ENCODE results near the gene CENPQ.
"Not testable (repeated sequence)": the region's sequence is repeated elsewhere in the genome, so short reads cannot be mapped to it uniquely, and the experiment has no call there.

The CENPQ gene, protein sequence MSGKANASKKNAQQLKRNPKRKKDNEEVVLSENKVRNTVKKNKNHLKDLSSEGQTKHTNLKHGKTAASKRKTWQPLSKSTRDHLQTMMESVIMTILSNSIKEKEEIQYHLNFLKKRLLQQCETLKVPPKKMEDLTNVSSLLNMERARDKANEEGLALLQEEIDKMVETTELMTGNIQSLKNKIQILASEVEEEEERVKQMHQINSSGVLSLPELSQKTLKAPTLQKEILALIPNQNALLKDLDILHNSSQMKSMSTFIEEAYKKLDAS

DNA sequence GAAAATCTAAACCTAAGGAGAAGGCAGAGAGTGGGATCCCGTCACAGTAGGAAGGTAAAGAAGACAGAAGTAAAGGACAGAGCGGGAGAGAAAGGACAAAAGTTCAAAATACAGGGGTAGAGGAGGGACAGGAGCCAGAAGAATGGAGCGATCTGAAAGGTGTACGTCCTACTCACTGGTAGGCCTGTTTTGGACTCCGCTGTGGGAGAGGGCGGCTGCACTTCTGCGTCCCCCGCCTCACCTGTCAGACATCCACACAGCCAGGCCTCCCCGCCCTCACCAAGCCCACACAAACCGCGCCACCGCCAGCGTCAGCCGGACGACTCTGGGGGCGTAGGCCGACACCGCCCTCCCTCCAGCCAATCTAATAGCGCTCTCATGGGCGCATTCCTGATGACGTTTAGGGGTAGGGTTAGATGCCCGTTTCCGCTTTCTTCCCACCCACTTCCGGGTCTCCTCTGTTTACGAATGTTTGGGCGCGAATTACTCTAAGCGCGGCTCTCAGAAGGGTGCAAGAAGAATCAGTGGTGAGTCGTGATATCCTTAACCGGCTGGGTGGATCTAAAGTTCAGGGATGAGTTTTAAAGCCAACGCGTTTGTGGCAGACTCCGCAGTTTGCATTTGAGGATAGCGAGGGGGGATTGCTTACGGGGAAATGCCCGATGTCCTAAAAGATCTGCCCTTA lies at the start of gene CENPQ, which contains the start of gene MMUT:
Gene CENPQ (plus strand): TSS at position 444 of the 685 bp plus-strand sequence. CDS start 6,807 bp downstream, outside the sequence.
Gene MMUT (minus strand): TSS at position 327 of the 685 bp plus-strand sequence. CDS start 3,787 bp downstream, outside the sequence.
- DNase-seq (ENCODE audit: low spot score): peak; percentile 97

DNA sequence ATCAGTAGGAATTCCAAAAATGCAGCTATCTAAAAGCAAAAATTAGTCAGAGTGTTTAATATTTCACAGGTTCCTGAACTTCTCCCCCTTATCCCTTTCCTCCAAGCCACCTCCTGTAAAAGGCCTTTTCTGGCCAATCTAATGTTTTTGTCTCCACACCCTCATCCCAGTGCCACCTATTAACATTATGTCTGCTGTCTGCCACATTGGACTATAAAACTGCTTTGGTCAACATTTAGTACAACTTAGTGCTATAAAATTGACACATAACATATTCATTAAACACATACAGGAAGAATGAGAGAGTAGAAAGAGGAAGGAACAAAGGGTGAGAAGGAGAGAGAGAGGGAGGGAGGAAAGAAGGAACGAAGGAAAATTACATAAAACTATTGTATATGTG lies 47.8 kb upstream of the CENPQ start:
- no peak for DNase-seq (ENCODE audit: low spot score)

DNA sequence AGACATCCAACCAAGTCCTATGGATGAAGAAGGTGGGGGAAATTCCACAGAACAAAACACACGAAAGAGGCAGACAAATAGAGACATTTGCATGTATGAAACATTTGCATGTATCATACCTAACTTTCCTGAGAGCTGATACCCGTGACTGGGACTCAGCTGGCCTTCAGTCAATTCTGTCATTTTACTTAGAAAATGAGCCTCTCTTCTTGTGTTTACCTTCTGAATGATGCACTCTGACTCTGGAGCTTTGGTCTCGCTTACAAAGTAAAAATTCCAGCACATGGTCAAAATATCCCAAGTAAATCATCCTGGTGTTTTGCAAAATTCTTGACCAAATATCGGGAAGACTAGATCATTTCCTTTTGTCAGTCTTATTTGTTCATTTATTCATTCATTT lies 47.0 kb upstream of the CENPQ start:
- no peak for DNase-seq (ENCODE audit: low spot score)

DNA sequence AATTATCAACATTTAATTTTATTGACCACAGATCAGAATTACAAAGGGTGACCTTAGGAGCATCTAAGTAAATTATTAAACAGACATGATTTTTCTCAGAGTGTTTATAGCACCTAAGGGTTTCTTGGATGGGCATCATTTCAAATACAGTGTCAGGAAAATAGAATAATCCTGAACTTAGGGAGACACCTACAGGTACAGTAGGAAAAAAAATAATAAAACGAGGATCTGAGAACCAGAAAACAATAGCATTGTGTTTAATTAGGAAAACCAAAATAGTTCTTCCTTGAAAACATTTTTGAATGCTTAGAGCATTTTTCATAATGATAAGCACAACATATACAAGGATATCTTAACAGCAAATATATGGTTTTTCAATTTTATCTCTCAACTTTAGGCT lies 39.4 kb upstream of the CENPQ start:
- DNase-seq (ENCODE audit: low spot score): no peak

DNA sequence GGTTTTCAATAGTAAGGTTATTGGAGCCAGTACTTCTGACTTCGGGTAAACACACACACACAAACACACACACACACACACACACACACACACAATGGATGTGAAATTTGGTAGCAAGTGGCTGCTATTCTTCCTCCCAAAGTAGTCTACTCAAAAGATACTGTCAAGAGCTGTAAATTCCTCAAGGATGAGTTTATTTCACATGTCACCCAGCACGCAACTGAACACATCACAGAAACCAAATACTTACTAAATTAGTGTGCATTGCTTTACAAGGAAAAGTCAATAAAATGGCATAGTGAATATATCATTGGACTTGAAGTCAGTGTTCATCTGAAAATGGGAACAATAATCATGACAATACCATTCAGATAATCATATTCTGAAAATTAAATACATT lies 33.0 kb upstream of the CENPQ start:
- no peak for DNase-seq (ENCODE audit: low spot score)

DNA sequence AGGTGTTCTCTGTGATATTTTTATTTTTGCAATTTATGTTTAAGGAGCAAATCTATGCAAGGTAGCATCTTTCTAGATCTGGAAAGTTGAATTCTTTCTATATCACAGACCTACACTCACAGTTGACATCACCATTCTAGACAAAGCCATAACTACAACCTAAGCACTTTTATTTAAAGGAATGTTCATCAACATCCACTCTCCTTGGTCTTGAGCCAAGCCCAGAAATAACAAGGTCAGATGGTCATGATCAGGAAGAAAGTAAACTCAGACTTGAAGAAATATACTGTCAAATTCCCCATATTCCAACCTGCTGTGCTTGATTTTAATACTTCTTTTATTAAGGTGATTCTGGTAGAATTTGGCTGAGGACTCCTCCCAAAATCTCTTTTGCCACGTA lies 32.3 kb upstream of the CENPQ start:
- DNase-seq (ENCODE audit: low spot score): no peak

DNA sequence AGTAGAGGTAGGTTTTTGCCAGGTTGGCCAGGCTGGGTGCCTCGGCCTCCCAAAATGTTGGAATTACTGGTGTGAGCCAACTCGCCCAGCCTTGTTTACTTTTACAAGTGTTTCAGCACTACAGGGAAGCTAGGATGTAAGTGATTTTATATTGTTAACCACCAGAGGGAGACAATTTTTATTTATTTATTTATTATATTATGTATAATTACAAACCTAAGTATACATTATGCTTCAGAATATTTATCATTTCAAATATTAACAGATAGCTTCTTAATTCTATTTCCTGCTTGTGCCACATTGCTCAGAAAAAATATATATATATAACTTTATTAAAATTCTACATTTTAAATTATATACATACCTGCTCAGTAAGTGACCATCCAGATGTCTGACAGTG lies 9.9 kb upstream of the CENPQ start:
- no peak for DNase-seq (ENCODE audit: low spot score)

DNA sequence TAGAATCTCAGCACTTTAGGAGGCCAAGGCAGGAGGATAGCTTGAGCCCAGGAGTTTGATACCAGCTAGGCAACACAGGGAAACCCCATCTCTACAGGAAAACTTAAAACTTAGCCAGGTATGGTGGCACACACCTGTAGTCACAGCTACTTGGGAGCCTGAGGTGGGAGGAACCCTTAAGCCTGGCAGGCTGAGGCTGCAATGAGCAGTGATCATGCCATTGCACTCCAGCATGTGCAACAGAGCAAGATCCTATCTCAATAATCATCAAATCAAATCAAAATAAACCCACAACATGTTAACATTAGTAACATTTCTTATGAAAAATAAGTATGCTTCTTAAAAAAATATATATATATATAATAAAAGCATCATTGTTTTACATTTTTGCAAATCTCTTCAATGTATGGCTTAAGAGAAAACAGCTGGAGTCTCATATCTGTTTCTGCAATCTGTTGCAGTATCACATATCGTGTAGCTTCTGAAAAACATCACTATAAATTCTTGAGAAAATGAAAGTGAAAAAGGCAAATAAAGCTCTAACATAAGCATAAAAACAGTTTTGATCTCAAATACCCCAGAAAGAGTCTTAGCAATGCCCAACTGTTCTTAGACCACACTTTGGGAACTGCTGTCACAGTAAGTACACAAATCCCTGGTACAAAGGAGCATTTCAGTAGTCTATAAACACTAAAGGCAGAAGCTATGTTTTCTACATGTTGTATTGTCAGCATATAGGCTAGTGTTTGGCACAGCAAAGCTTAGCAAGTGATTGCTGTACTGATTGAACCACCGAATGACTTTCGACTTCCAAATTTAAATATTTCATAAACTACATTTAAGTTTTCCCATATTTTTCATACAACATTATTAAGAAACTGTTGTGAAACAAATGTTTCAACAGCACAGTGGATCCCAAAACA lies 8.1 kb upstream of the CENPQ start:
- DNase-seq (ENCODE audit: low spot score): no peak

DNA sequence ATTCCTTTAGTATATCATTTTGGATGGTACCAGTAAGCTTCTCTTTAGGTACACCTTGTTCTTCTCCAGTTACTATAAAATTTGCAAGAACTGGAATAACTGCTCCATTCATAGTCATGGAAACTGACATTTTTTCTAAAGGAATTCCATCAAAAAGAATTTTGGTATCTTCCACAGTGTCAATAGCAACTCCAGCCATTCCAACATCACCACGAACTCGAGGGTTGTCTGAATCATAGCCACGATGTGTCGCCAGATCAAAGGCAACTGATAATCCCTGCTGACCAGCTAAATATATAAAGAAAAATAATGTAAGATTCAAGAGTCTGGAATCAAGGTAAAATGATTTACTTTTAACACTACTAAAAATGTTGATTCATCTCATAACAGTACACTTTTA lies 5.4 kb upstream of the CENPQ start:
- DNase-seq (ENCODE audit: low spot score): no peak

DNA sequence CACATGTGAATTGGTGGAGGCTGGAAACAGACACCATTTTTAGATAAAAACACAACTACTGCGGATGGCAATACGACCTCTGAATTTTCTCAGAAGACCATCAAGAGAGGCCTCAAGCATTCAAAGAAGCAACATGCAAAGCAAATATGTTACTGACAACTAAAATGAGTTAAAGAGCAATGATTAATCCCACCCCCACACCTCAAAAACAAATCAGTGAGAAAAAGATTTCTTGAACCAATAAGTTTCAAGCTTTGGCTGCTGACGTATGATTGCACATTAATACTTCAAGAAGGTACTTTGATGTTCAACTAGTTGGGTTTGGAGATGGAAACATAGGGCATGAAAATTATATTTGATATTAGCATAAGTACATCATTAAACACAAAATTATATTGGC lies 1.1 kb upstream of the CENPQ start:
- DNase-seq (ENCODE audit: low spot score): no peak

DNA sequence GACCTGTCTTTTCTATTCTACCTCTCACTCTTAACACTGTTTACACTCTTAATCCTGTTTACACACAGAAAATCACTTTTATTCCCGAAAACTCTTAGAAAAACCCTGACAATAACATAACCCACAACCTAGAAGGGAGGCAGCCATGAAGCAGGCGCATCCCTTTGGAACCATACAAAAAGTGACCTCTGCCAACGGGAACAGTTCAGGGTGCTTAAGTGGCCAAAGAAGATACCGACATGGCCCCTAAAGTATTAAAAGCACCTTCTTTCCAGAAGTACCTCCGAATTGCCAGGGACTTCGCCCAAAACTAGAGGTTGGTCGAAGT lies 607 bp upstream of the CENPQ start:
- DNase-seq (ENCODE audit: low spot score): no peak

DNA sequence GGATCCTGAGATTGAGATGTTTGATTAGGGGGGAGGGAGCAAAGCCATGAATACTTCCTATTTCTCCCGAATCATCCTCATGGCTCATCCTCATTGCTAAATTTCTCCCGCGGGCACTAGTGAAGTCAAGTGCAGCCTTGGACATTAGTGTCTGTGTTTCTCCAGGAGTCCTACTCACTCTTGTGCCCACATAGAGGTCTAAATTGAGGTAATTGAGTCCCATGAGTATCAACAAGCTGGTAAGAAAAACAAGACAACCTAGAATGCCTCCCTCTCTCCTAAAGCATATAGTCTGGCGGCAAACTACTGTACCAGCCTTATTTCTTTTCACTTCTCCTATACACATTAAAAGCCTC lies 420 bp downstream of the CENPQ start:
- DNase-seq (ENCODE audit: low spot score): no peak

DNA sequence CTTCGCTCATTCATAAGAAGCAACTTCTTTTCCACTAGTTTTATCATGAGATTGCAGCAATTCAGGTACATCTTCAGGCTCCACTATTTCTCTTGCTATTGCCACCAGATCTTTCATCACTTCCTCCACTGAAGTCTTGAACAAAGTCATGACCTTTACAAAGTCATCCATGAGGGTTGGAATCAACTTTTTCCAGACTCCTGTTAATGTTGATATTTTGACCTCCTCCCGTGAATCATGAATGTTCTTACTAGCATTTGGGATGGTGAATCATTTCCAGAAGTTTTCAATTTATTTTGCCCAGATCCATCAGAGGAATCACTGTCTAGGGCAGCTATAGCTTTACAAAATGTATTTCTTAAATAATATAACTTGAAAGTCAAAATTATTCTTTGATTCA lies 1.5 kb downstream of the CENPQ start:
- no peak for DNase-seq (ENCODE audit: low spot score)

DNA sequence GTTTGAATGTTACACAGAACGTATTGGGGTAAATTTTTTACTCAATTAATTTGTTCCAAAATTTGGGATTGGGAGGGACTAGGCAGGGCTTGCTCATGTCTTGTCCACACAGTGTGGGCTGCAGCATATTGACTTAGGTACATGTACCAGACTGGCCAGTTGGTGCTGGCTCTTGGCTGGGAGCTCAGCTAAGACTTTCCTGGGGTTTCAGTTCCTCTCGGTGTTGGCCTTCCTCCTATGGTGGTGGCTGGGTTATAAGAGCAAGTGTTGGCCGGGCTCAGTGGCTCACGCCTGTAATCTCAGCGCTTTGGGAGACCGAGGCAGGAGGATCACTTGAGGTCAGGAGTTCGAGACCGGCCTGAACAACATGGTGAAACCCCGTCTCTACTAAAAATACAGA lies 4.9 kb downstream of the CENPQ start:
- no peak for DNase-seq (ENCODE audit: low spot score)

DNA sequence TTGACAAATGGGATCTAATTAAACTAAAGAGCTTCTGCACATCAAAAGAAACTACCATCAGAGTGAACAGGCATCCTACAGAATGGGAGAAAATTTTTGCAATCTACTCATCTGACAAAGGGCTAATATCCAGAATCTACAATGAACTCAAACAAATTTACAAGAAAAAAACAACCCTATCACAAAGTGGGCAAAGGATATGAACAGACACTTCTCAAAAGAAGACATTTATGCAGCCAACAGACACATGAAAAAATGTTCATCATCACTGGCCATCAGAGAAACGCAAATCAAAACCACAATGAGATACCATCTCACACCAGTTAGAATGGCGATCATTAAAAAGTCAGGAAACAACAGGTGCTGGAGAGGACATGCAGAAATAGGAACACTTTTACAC lies 13.4 kb downstream of the CENPQ start:
- not testable (repeated sequence) for DNase-seq (ENCODE audit: low spot score)

DNA sequence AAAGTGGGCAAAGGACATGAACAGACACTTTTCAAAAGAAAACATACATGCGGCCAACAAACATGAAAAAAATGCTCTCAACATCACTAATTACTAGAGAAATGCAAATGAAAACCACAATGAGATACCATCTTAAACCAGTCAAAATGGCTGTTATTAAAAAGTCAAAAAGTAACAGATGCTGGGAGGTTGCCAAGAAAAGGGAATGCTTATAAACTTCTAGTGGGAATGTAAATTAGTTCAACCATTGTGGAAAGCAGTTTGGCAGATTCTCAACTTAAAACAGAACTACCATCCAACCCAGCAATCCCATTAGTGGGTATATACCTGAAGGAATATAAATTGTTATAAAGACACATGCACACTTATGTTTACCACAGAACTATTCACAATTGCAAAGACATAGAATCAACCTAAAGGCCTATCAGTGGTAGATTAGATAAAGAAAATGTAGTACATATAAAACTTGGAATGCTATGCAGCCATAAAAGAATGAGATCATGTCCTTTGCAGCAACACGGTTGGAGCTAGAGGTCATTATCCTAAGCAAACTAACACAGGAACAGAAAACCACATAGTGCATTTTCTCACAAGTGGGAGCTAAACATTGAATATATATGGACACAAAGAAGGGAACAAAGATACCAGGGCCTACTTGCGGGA lies 16.3 kb downstream of the CENPQ start:
- DNase-seq (ENCODE audit: low spot score): no peak

DNA sequence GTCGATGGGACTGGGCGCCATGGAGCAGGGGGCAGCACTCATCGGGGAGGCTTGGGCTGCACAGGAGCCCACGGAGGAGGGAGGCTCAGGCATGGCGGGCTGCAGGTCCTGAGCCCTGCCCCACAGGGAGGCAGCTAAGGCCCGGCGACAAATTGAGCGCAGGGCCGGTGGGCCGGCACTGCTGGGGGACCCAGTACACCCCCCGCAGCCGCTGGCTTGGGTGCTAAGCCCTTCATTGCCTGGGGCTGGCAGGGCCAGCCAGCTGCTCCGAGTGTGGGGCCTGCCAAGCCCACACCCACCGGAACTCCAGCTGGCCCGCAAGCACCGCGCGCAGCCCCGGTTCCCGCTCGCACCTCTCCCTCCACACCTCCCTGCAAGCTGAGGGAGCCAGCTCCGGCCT lies 18.7 kb downstream of the CENPQ start:
- DNase-seq (ENCODE audit: low spot score): not testable (repeated sequence)

DNA sequence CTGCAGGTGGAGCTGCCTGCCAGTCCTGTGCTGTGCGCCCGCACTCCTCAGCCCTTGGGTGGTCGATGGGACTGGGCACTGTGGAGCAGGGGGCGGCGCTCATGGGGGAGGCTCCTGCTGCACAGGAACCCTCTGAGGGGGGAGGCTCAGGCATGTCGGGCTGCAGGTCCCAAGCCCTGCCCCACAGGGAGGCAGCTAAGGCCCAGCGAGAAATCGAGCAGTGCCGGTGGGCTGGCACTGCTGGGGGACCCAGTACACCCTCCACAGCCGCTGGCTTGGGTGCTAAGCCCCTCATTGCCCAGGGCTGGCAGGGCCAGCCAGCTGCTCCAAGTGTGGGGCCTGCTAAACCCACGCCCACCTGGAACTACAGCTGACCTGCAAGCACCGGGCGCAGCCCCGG lies 20.2 kb downstream of the CENPQ start:
- not testable (repeated sequence) for DNase-seq (ENCODE audit: low spot score)

DNA sequence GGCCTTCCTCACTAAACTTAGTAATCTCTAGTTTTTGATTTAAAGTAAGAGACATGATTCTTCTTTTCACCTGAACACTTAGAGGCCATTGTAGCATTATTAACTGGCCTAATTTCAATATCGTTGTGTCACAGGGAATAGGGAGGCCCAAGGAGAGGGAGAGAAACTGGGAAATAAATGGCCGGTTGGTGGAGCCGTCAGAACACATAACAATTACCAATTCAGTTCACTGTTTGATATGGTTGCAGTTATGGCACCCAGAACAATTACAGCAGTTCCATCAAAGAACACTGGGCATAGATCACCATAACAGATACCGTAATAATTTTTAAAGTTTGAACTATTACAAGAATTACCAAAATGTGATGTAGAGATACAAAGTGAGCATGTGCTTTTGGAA lies 27.5 kb downstream of the CENPQ start:
- no peak for DNase-seq (ENCODE audit: low spot score)

DNA sequence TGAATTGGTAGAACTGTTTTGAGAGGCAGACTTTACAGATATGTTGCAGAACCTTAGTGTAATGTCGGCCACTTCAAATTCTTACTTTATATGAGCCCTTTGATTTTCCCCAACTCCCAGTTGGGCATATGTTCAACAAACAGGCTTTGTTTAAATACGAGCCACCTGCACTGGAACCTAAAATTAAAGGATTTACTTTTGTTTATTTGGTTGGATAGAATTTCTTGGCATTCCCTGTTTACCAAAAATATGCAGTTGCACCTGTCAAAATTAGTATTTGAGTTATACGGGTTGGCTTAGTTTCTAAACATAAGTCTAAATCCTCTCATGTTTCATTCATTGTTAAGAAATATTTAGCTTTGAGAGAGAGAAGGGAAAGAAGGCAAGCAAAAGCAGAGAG lies 34.1 kb downstream of the CENPQ start:
- DNase-seq (ENCODE audit: low spot score): no peak

DNA sequence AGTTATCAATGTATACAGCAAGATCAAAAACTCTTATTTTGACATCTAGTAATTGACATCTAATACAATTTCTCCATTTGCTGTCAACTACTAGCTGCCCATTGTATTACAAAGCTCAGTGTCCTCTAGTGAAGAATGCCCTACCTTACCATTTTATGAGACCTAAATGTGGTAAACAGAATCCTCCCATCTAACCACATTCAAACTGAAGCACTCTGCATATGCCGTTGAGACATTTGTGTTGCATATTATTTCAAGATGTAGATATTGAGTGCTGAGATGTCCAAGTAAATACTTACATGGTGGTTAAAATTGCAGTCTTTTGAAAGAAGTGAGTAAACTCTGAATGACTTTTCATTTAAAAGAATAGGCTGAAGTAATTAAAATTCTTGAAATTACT lies 36.0 kb downstream of the CENPQ start:
- no peak for DNase-seq (ENCODE audit: low spot score)

DNA sequence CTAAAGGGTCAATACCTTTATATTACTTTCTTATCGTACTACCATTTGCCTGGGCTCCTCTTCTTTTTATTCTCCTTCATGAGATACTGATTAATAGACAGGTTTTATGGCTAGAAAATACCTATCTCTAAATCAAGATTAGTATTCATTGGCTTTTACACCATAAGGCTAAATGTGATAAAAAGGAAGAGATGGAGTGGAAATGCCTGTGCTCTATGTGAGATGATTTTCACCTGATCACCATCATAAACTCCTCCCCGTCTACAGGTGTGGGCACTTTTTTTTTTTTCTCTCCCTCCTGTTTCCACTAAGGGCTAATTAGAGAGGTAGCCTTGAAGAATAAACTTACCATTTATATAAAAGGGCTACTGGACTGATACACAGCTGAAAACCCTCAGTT lies 36.5 kb downstream of the CENPQ start, which contains the start of gene GLYATL3:
Gene GLYATL3 (plus strand): TSS at position 301 of the 400 bp plus-strand sequence. CDS start 12,068 bp downstream, outside the sequence.
- no peak for DNase-seq (ENCODE audit: low spot score)

Data from pons (tissue), 1 donor.